ENCODE data around the gene DNAJB4.
A peak's percentile ranks its signal among the peaks of the same experiment; 100 is the strongest.
"Not testable (repeated sequence)": the region's sequence is repeated elsewhere in the genome, so short reads cannot be mapped to it uniquely, and the experiment has no call there.

The DNAJB4 gene

GRCh38 chr1:77978969-77979876 is 25.5 kb upstream of the DNAJB4 start, which contains the start of gene FUBP1:
Gene FUBP1 (minus strand): TSS chr1:77979072. CDS start chr1:77979004, 68 bp downstream.
- peak within 1 kb of the TSS; percentile 98 for H3K27ac ChIP-seq
- TF ChIP-seq CTCF (conservative IDR thresholded peaks at IDR 0.05): peak; percentile 80

GRCh38 chr1:77983352-77983996 is 21.3 kb upstream of the DNAJB4 start:
- not testable (repeated sequence) for H3K27ac ChIP-seq

GRCh38 chr1:77983997-77984355 is 20.8 kb upstream of the DNAJB4 start:
- no peak overlapping the region for H3K27ac ChIP-seq
- no peak for TF ChIP-seq CTCF (conservative IDR thresholded peaks at IDR 0.05)

- no peak for TF ChIP-seq CTCF (conservative IDR thresholded peaks at IDR 0.05)
- H3K27ac ChIP-seq: no peak overlapping the region
Measured at GRCh38 chr1:77984629-77985028, 20.1 kb upstream of the DNAJB4 start.

GRCh38 chr1:77986810-77987209 is 17.9 kb upstream of the DNAJB4 start:
- TF ChIP-seq CTCF (conservative IDR thresholded peaks at IDR 0.05): no peak
- H3K27ac ChIP-seq: no peak overlapping the region

GRCh38 chr1:77987919-77988318 is 16.8 kb upstream of the DNAJB4 start:
- no peak overlapping the region for H3K27ac ChIP-seq
- no peak for TF ChIP-seq CTCF (conservative IDR thresholded peaks at IDR 0.05)

- H3K27ac ChIP-seq: no peak overlapping the region
- TF ChIP-seq CTCF (conservative IDR thresholded peaks at IDR 0.05): no peak
Measured at GRCh38 chr1:77989744-77990143, 15.0 kb upstream of the DNAJB4 start.

All from VCaP (cell line).